Ramos (cell line): ENCODE measurements around the gene S100A10.

Experiments used
- in situ Hi-C: fragments of 300-500 bp; cut with MboI; formaldehyde crosslinking; loops from one replicate; pipeline ENCODE4 v1.14.3; 2022; ENCODE audit warnings: low sequenced_read_pairs; ENCODE audit not compliant: unreplicated experiment

The S100A10 gene

GRCh38 chr1:152014943-152015342, 21.3 kb upstream of the S100A10 start:
- in situ Hi-C loops: no loop called here

GRCh38 chr1:152013664-152014237, 20.1 kb upstream of the S100A10 start:
- in situ Hi-C loops: no loop called here

- in situ Hi-C loops: no loop called here
Measured at GRCh38 chr1:152009691-152010090, 16.0 kb upstream of the S100A10 start.

- in situ Hi-C loops: no loop called here
Measured at GRCh38 chr1:152007047-152007446, 13.4 kb upstream of the S100A10 start.

GRCh38 chr1:152005360-152005912, 11.8 kb upstream of the S100A10 start:
- in situ Hi-C loops: no loop called here

GRCh38 chr1:152003846-152004442, 10.3 kb upstream of the S100A10 start:
- in situ Hi-C loops: no loop called here

GRCh38 chr1:152002960-152003359, 9.3 kb upstream of the S100A10 start:
- in situ Hi-C loops: no loop called here

- in situ Hi-C loops: no loop called here
Measured at GRCh38 chr1:152001631-152002584, 8.2 kb upstream of the S100A10 start.

GRCh38 chr1:152000964-152001630, 7.4 kb upstream of the S100A10 start:
- in situ Hi-C loops: no loop called here

- in situ Hi-C loops: loop anchor here (5.0 kb wide), 1 partner anchor 111 kb away; no protein-coding TSS in a partner anchor
Measured at GRCh38 chr1:151998611-151999362, 5.1 kb upstream of the S100A10 start.

- in situ Hi-C loops: loop anchor here (5.0 kb wide), 1 partner anchor 110 kb away; no protein-coding TSS in a partner anchor
Measured at GRCh38 chr1:151997284-151997570, 3.6 kb upstream of the S100A10 start.

- in situ Hi-C loops: loop anchor here (5.0 kb wide), 1 partner anchor 108 kb away; no protein-coding TSS in a partner anchor
Measured at GRCh38 chr1:151995774-151996173, 2.1 kb upstream of the S100A10 start.

- in situ Hi-C loops: loop anchor here (5.0 kb wide), 1 partner anchor 108 kb away; no protein-coding TSS in a partner anchor
Measured at GRCh38 chr1:151994956-151995355, 1.3 kb upstream of the S100A10 start.

- in situ Hi-C loops: no loop called here
Measured at GRCh38 chr1:151993084-151993733, 450 bp downstream of the S100A10 start.

GRCh38 chr1:151992303-151993083, 1.2 kb downstream of the S100A10 start:
- in situ Hi-C loops: no loop called here

GRCh38 chr1:151991663-151992302, 1.9 kb downstream of the S100A10 start:
- in situ Hi-C loops: no loop called here

GRCh38 chr1:151990856-151991198, 2.8 kb downstream of the S100A10 start:
- in situ Hi-C loops: no loop called here
